Thyroid gland (tissue), 4 donors: ENCODE data around the gene SREBF1.

Experiments used
- CTCF ChIP-seq, 6 experiments: fragments of 200-600 bp in 3 of 6; fragments of 450-650 bp in 3 of 6; sonication (generic) in 3 of 6; IDR thresholded peaks; one replicate each; pipeline ENCODE4 v1.5.1; 2016 to 2019; ENCODE audit warnings: antibody characterized with exemption in 6 of 6, mild to moderate bottlenecking in 2 of 6, inconsistent platforms in 1 of 6, moderate library complexity in 1 of 6
- POLR2A ChIP-seq, 2 donors: fragments of 450-650 bp; IDR thresholded peaks; one replicate each; pipeline ENCODE4 v1.6.1; 2017; ENCODE audit warnings: antibody characterized with exemption in 2 of 2, mild to moderate bottlenecking in 2 of 2, moderate library complexity in 1 of 2

- no peak for TF ChIP-seq CTCF (IDR thresholded peaks at IDR 0.05)
- no peak for TF ChIP-seq POLR2A (IDR thresholded peaks at IDR 0.05)
Observed at GRCh38 chr17:17789828-17790636, 46.8 kb downstream of the SREBF1 start.
